GM19193 (cell line): ENCODE data around the gene HLA-B.

Source experiments
- POLR2A ChIP-seq: IDR thresholded peaks from 4 replicates; pipeline ENCODE4 v1.6.1; 2011; ENCODE audit not compliant: insufficient read depth, insufficient read length; ENCODE audit errors: extremely low read depth

The HLA-B gene

DNA sequence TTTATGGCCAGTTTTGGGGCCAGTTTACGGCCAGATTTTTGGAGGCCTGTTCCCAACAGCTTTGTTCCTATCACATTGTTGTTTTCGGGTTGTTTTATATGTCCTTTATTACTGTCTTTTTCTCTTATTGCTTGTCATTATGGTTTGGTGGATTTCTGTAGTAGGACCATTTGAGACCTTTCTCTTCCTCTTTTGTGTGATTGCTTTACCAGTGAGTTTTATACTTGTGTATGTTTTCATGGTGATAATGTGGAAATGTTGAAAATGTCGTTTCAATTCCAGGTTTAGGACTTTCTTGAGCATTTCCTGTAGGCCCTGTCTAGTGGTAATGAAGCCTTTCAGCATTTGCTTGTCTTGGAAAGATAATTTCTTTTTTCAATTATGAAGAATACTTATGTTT is 17.8 kb downstream of the HLA-B start:
- no peak for TF ChIP-seq POLR2A

GRCh38 chr6:31336896-31337496 is 20.0 kb downstream of the HLA-B start:
- TF ChIP-seq POLR2A = no peak

DNA sequence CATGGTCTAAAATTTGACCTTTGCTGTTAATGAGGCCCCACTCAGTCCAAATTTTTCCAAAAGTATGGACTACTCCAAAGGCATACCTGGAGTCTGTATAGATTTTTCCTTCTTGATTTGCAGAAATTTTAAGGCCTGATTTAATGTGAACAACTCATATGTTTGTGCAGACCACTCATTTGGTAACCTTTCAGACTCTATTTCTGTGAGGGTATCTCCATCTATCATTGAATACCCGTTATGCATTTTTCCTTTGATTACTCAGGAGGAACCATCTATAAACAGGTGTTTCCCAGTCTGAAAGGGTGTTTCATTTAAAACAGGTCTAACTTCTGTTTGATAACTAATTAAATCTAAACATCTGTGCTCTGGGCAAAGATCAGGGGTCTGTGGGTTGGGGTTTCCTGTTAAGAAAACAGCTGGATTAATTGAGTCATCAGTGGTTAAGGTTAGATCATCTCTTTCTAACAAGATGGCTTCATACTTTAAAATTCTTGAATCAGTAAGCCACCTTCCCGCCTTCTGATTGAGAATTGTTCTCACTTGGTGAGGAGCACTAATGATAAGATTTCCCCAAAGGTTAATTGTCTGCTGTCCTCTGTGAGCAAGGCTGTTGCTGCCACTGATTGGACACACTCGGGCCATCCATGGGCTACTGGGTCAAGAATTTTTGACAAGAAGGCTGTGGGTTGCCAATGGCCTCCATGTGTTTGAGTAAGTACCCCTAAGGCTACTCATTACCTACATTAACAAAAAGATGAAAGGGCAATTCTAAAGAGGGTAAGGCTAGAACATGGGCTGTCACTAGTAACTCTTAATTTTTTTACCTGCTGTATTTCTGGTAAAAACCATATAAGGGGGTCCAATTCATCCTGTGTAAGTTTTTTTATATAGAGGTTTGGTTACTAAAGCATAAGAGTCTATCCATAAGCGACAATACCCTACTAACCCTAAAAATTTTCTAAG is 24.1 kb downstream of the HLA-B start:
- TF ChIP-seq POLR2A = no peak

DNA sequence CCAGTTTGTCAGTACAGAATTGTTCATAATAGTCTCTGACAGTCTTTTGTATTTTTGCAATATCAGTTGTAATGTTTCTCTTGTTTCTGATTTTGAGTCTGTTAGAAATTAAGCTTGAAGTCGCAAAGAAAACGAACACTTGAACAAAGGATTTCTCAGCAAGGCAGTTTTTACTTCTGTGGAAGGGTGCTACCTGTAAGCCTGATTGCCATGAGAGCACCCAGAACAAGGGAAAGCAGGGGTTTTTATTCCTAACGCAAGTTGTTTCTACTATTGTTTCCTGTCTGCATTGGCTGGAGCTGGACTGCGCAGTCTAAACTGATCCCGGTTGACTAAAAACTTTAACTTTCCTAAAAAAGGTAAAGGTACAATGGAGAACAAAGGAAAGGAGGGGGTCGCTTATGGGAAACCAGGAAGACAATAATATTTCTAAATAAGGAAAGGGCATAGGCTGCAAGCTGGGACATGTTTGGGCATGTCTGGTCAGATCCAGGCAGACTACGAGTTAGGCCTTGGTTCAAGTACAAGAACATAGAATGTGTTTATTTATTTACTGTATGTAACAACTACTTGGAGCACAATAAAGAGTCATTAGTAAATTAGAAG is 28.5 kb downstream of the HLA-B start:
- TF ChIP-seq POLR2A = no peak

- TF ChIP-seq POLR2A = no peak
Measured at GRCh38 chr6:31321820-31322219, 35.2 kb downstream of the HLA-B start.

- TF ChIP-seq POLR2A = no peak
Measured at GRCh38 chr6:31321005-31321707, 35.8 kb downstream of the HLA-B start.

- no peak for TF ChIP-seq POLR2A
Measured at GRCh38 chr6:31317036-31317435, 39.9 kb downstream of the HLA-B start.

- TF ChIP-seq POLR2A = no peak
Measured at GRCh38 chr6:31309641-31310040, 47.3 kb downstream of the HLA-B start.

DNA sequence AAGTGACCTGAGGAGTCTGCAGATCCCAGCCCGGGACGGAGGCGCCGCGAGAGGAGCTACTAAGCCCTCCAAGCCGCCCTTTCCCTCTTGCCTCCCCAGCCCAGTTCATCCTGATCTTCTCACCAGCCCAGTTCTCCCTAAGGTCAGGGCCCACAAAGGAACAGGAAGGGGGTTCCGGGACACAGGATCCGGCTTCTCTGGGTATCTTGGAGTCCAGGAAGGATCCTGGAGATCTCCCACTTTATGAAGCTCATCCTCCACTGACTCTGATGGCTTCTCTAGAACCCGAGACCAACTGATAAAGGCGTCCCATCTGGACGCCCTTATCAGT is 48.2 kb downstream of the HLA-B start:
- no peak for TF ChIP-seq POLR2A

GRCh38 chr6:31308050-31308844 is 48.7 kb downstream of the HLA-B start:
- no peak for TF ChIP-seq POLR2A

DNA sequence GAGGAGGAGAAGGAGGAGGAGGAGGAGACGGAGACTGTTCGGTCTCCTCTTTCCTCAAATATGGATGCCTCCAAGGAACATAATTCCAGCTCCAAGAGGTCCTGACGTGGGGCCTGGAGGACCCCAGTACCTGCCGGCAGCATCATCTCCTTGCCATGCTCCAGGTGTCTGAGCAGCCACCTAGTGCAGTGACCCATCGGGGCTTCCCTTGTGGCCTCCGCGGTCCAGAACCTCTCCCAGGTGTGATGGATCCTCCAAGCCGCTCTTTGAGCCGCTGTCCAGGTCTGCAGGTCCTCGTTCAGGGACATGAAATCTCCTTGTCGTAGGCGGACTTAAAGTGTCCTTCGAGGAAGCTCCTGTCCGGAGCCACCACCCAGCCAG is 49.3 kb downstream of the HLA-B start:
- no peak for TF ChIP-seq POLR2A

DNA sequence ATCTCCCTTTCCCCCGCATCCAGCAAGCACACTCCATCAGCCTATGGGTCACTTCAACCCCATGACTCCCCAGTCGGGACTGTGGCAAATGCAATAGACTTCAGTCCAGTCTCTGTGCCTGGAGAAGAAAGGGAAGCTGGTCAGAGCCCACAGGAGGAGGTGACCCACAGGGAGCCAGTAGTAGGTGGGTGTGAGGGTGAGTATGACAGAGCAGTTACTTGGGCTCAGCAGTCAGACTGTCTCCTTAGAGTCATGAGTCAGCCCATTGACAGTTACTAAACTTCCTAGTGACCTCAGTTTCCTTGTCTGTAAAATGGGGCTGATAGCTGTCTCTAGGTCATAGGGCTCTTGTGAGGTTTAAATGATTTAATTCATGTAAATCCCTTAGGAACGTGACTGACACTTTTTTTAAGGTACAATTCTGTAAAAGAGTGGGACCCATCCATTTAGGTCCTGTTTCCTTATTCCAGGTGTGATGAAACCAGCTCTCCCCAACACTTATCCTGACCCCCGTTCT is 51.2 kb downstream of the HLA-B start:
- TF ChIP-seq POLR2A = no peak

DNA sequence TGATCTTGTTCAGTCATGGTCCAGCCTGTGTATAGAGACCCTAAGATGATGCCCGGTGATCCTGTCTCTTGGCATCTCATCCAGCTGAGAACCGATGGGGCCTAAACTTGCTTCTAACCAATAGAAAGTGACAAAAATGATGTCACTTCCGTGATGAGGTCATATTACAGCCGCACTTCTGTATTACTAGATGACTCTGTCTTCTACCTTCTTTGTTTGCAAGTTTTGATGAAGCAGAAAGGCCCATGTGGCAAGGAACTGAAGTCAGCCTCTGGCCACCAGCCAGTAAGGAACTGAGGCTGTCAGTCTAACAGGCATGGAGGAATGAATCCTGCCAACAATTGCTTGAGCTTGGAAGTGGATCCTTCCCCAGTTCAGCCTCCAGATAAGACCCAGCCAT is 52.3 kb downstream of the HLA-B start:
- TF ChIP-seq POLR2A = no peak
